GM12878 (cell line): ENCODE data around the gene FAM9C. TPM values are rescaled to one million over a fixed set of nuclear protein-coding genes. Genes with fewer than 3 reads are reported as not detected.

ENCODE experiments used
- CBFB ChIP-seq: IDR thresholded peaks from 2 replicates; pipeline ENCODE4 v1.6.1; 2016; ENCODE audit warnings: antibody characterized with exemption, low read depth
- CEBPZ ChIP-seq: fragments of 150-350 bp; IDR thresholded peaks from 2 replicates; pipeline ENCODE4 v1.6.1; 2016; ENCODE audit warnings: low read depth, low read length
- CREM ChIP-seq: IDR thresholded peaks from 2 replicates; pipeline ENCODE4 v1.6.1; 2014; ENCODE audit warnings: antibody characterized with exemption, low read depth
- CTCF ChIP-seq, 3 experiments: IDR thresholded peaks in 2 of 3; conservative IDR thresholded peaks in 1 of 3; 2 replicates each; pipeline ENCODE4 v1.5.1; 2011; ENCODE audit warnings: low read depth in 3 of 3, low read length in 3 of 3, mild to moderate bottlenecking in 3 of 3, control low read depth in 2 of 3, moderate library complexity in 2 of 3, inconsistent platforms in 1 of 3, mixed read lengths in 1 of 3; ENCODE audit not compliant: control insufficient read depth in 2 of 3, insufficient read depth in 1 of 3; ENCODE audit errors: extremely low read depth in 1 of 3
- ESRRA ChIP-seq: IDR thresholded peaks from 2 replicates; pipeline ENCODE4 v1.6.1; 2012; ENCODE audit warnings: mild to moderate bottlenecking, low read length, improper control_type of control experiment
- EZH2 ChIP-seq: IDR thresholded peaks from 2 replicates; pipeline ENCODE4 v1.6.1; 2012; ENCODE audit warnings: low read depth, mild to moderate bottlenecking, control low read depth, inconsistent platforms, low read length, borderline replicate concordance; ENCODE audit not compliant: control insufficient read depth
- PAX5 ChIP-seq: IDR thresholded peaks from 2 replicates; pipeline ENCODE4 v1.6.1; 2011; ENCODE audit warnings: low read depth, low read length, borderline replicate concordance
- POLR2A ChIP-seq: IDR thresholded peaks from 2 replicates; pipeline ENCODE4 v1.6.1; 2011; ENCODE audit warnings: low read depth, mild to moderate bottlenecking, low read length
- SP1 ChIP-seq: IDR thresholded peaks from one replicate; pipeline ENCODE4 v1.6.1; 2011; ENCODE audit warnings: low read depth, low read length
- TARDBP ChIP-seq: IDR thresholded peaks from 2 replicates; pipeline ENCODE4 v1.6.1; 2016; ENCODE audit warnings: borderline replicate concordance
- WRNIP1 ChIP-seq: IDR thresholded peaks from 2 replicates; pipeline ENCODE4 v1.6.1; 2011; ENCODE audit warnings: low read depth, low read length, improper control_type of control experiment, borderline replicate concordance
- YBX1 ChIP-seq: fragments of 450-650 bp; IDR thresholded peaks from 2 replicates; pipeline ENCODE4 v1.6.1; 2016; ENCODE audit warnings: antibody characterized with exemption
- ZBTB4 ChIP-seq: fragments of 450-650 bp; formaldehyde crosslinking; IDR thresholded peaks from 2 replicates; pipeline ENCODE4 v1.4.0; 2022; ENCODE audit warnings: mild to moderate bottlenecking, moderate library complexity
- ZNF217 ChIP-seq: fragments of 450-650 bp; IDR thresholded peaks from 2 replicates; pipeline ENCODE4 v1.6.1; 2017; ENCODE audit warnings: antibody characterized with exemption, mild to moderate bottlenecking
- ZNF24 ChIP-seq: fragments of 450-650 bp; IDR thresholded peaks from 2 replicates; pipeline ENCODE4 v1.6.1; 2017; ENCODE audit warnings: antibody characterized with exemption, mild to moderate bottlenecking
- ZZZ3 ChIP-seq: IDR thresholded peaks from 2 replicates; pipeline ENCODE4 v1.6.1; 2011; ENCODE audit warnings: low read depth; ENCODE audit not compliant: control insufficient read depth, insufficient read length
- polyA plus RNA-seq, 11 experiments: library from polyadenylated mRNA; depleted of rRNA in 4 of 11; unstranded in 6 of 11; stranded (reverse) in 5 of 11; fragments of >200 nt; fragmentation: Nextera tagmentation in 4 of 11; fragmentation: Illumina TruSeq in 1 of 11; extraction: Ambion mirVana in 4 of 11; extraction: Trizol in 1 of 11; gene quantifications; 1 replicate in 1 of 11; 2 replicates in 10 of 11; pipeline versions ENCODE4 v1.2.1 to v1.2.3, GENCODE V29; 2011 to 2016; ENCODE audit warnings: inconsistent platforms in 2 of 11, missing spikeins in 2 of 11, low read depth in 1 of 11
- total RNA-seq, 4 experiments: library from RNA; depleted of rRNA in 3 of 4; stranded (reverse); fragments of >200 nt in 3 of 4; fragmentation: Illumina TruSeq in 1 of 4; extraction: Trizol in 1 of 4; gene quantifications; 2 replicates each; pipeline versions ENCODE4 v1.2.1 to v1.2.3, GENCODE V29; 2013 to 2021
- TF ChIP-seq, protein P1 (sequence below): fragments of 450-650 bp; IDR thresholded peaks from 2 replicates; pipeline ENCODE4 v1.6.1; 2016; ENCODE audit warnings: mild to moderate bottlenecking
- TF ChIP-seq, protein P2 (sequence below): fragments of 450-650 bp; IDR thresholded peaks from 2 replicates; pipeline ENCODE4 v1.6.1; 2017; ENCODE audit warnings: low read depth, mild to moderate bottlenecking, moderate library complexity

The FAM9C gene
- total and polyA plus RNA-seq, 10 of the 15 experiments (the other 5 are each of a cell fraction or from before 2014, with no cell fraction given): 0.01 to 0.03 TPM; not detected in 8

GRCh38 chrX:13092455-13092941 is 48.1 kb upstream of the FAM9C start (continued):
- TF ChIP-seq ZBTB4 (CRISPR knock-in tag): no peak
- TF ChIP-seq YBX1: no peak
- peak; percentile 39; the same call in 1 of the 2 replicates for TF ChIP-seq POLR2A
- TF ChIP-seq, protein P1, sequence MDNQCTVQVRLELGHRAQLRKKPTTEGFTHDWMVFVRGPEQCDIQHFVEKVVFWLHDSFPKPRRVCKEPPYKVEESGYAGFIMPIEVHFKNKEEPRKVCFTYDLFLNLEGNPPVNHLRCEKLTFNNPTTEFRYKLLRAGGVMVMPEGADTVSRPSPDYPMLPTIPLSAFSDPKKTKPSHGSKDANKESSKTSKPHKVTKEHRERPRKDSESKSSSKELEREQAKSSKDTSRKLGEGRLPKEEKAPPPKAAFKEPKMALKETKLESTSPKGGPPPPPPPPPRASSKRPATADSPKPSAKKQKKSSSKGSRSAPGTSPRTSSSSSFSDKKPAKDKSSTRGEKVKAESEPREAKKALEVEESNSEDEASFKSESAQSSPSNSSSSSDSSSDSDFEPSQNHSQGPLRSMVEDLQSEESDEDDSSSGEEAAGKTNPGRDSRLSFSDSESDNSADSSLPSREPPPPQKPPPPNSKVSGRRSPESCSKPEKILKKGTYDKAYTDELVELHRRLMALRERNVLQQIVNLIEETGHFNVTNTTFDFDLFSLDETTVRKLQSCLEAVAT: peak; percentile 83
- TF ChIP-seq ZNF217: no peak
- peak; percentile 83 for TF ChIP-seq PAX5
- TF ChIP-seq EZH2: no peak
- TF ChIP-seq ZNF24: no peak
- TF ChIP-seq CBFB: peak; percentile 81
- no peak for TF ChIP-seq ZZZ3
- TF ChIP-seq CREM: peak; percentile 55; the same call in 1 of the 2 replicates
- TF ChIP-seq WRNIP1: no peak
- TF ChIP-seq ESRRA: no peak
- TF ChIP-seq SP1: peak; percentile 50
- peak; percentile 32 to 73 (median 55); a peak in 4 of 6 replicates for TF ChIP-seq CTCF (IDR thresholded peaks at IDR 0.05 in 2 of 3, conservative IDR thresholded peaks at IDR 0.05 in 1 of 3; ENCODE audit: control insufficient read depth in 2 of 3, extremely low read depth in 1 of 3, insufficient read depth in 1 of 3, low read depth in 3 of 3, low read length in 3 of 3)
- no peak for TF ChIP-seq CEBPZ
- TF ChIP-seq, protein P2, sequence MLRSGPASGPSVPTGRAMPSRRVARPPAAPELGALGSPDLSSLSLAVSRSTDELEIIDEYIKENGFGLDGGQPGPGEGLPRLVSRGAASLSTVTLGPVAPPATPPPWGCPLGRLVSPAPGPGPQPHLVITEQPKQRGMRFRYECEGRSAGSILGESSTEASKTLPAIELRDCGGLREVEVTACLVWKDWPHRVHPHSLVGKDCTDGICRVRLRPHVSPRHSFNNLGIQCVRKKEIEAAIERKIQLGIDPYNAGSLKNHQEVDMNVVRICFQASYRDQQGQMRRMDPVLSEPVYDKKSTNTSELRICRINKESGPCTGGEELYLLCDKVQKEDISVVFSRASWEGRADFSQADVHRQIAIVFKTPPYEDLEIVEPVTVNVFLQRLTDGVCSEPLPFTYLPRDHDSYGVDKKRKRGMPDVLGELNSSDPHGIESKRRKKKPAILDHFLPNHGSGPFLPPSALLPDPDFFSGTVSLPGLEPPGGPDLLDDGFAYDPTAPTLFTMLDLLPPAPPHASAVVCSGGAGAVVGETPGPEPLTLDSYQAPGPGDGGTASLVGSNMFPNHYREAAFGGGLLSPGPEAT: peak; percentile 79
- peak; percentile 41; the same call in 1 of the 2 replicates for TF ChIP-seq TARDBP
